Transverse colon (tissue), 4 donors: Measurements from ENCODE around the gene SNAI3. TPM values are rescaled to one million over a fixed set of nuclear protein-coding genes. Genes with fewer than 3 reads are reported as not detected.
A peak's percentile ranks its signal among the peaks of the same experiment; 100 is the strongest.

Experiments used
- DNase-seq: peaks from one replicate; pipeline ENCODE4 v3.0.0-alpha.2; 2019
- H3K27ac ChIP-seq, 4 donors: fragments of 200-600 bp; sonication (generic); 2 replicates each; pipeline ENCODE4 v1.5.1; 2016 to 2018; ENCODE audit warnings: inconsistent platforms in 4 of 4
- H3K27me3 ChIP-seq: fragments of 200-600 bp; sonication (generic); 2 replicates; pipeline ENCODE4 v1.5.1; 2017; ENCODE audit warnings: inconsistent platforms
- H3K36me3 ChIP-seq, 4 donors: fragments of 200-600 bp; sonication (generic); 2 replicates each; pipeline ENCODE4 v1.5.1; 2017 to 2019; ENCODE audit warnings: inconsistent platforms in 4 of 4
- H3K4me1 ChIP-seq, 4 donors: fragments of 200-600 bp; sonication (generic); 2 replicates each; pipeline ENCODE4 v1.5.1; 2017 to 2020; ENCODE audit warnings: inconsistent platforms in 4 of 4
- H3K4me3 ChIP-seq, 4 donors: fragments of 200-600 bp; sonication (generic); 1 replicate in 1 of 4; 2 replicates in 3 of 4; pipeline versions ENCODE4 v1.5.1 to v1.6.1; 2017 to 2019; ENCODE audit warnings: inconsistent platforms in 4 of 4
- H3K9me3 ChIP-seq, 2 donors: fragments of 200-600 bp; sonication (generic); 2 replicates each; pipeline ENCODE4 v1.5.1; 2017 to 2019; ENCODE audit warnings: inconsistent platforms in 2 of 2
- EP300 ChIP-seq: sonication (generic); formaldehyde crosslinking; IDR thresholded peaks from one replicate; pipeline ENCODE4 v1.6.1; 2017; ENCODE audit warnings: antibody characterized with exemption, low read depth
- POLR2A ChIP-seq: fragments of 450-650 bp; IDR thresholded peaks from one replicate; pipeline ENCODE4 v1.6.1; 2016; ENCODE audit warnings: antibody characterized with exemption, mild to moderate bottlenecking, moderate library complexity
- POLR2AphosphoS5 ChIP-seq, 3 donors: sonication (generic); formaldehyde crosslinking; IDR thresholded peaks; one replicate each; pipeline ENCODE4 v1.6.1; 2016; ENCODE audit warnings: antibody characterized with exemption in 3 of 3
- WGBS, 2 donors: methylation state at CpG; one replicate each; pipeline ENCODE4 v1.1.5; 2018; ENCODE audit warnings: low coverage in 1 of 2; 5-methylcytosine and 5-hydroxymethylcytosine counted together
- in situ Hi-C, 4 donors: fragments of 200-750 bp; cut with MboI; loops; one replicate each; pipeline versions ENCODE4 v1.15.0 to v1.15.1; 2017; ENCODE audit warnings: low sequenced_read_pairs in 3 of 4, low pct_ligation_motif_present in 1 of 4, low pct_unique_long_range_greater_than_20kb in 1 of 4
- intact Hi-C: fragments of 100-400 bp; cut with DNase I; formaldehyde crosslinking; loops from one replicate; pipeline ENCODE4 v1.15.1; 2023; ENCODE audit warnings: low total_unique reads
- total RNA-seq, 4 donors: library from RNA; depleted of rRNA; stranded (reverse); fragments of >200 nt; gene quantifications; one replicate each; pipeline ENCODE4 v1.1.0, GENCODE V29; 2016
- TF ChIP-seq, protein P1 (sequence below), 5 experiments: fragments of 200-600 bp in 3 of 5; fragments of 450-650 bp in 2 of 5; sonication (generic) in 3 of 5; IDR thresholded peaks; 1 replicate in 2 of 5; 2 replicates in 3 of 5; pipeline ENCODE4 v1.5.1; 2016 to 2017; ENCODE audit warnings: antibody characterized with exemption in 5 of 5, inconsistent platforms in 3 of 5, mild to moderate bottlenecking in 2 of 5, moderate library complexity in 1 of 5

SNAI3 gene
- total RNA-seq, 4 donors from 2014 or later, result 0.27 to 2.9 (median 0.75) TPM; not detected in 1

DNA sequence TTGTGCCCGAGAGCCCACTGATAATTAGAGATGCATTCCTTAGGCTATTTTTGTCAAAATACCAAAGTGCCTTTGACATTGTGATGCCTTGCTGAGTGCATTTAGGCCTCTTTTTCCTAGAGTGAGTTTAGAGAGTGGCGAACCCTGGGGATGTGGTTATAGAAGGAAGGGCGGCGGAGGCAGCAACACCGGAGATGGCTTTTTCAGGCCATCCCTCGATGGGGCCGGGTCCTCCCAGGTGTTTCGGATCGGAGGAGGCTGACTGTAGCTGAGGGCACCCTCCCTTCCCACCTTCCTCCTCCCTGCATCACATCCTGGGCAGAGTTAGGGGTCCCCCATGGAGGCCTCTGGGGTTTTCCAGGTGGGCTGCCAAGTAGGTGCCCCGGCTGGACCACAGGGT is 6.6 kb upstream of the SNAI3 start:
- no peak for DNase-seq
- Histone ChIP-seq H3K27me3 (peaks cover 28% of the 10 kb centered on the region), H3K27ac (peak overlapping the region in 1 of 4 donors; percentile 25), H3K4me1 (peaks cover 0 to 16% (median 6%) of the 10 kb centered on the region in 4 donors), H3K4me3 (no peak overlapping the region), H3K9me3 (no peaks in the 10 kb centered on the region), H3K36me3 (peaks cover 0 to 4% (median 0%) of the 10 kb centered on the region in 4 donors)
- intact Hi-C loops (no loop called here), in situ Hi-C loops (no loop called here)
- WGBS, 2 donors, result 74% methylated on average over 10 of the region's 10 CpGs; no CpG with 5 or more reads in 1 of the 2 donors
- TF ChIP-seq POLR2AphosphoS5 (IDR thresholded peaks at IDR 0.05) (no peak), EP300 (no peak), POLR2A (no peak)
- TF ChIP-seq, protein P1, sequence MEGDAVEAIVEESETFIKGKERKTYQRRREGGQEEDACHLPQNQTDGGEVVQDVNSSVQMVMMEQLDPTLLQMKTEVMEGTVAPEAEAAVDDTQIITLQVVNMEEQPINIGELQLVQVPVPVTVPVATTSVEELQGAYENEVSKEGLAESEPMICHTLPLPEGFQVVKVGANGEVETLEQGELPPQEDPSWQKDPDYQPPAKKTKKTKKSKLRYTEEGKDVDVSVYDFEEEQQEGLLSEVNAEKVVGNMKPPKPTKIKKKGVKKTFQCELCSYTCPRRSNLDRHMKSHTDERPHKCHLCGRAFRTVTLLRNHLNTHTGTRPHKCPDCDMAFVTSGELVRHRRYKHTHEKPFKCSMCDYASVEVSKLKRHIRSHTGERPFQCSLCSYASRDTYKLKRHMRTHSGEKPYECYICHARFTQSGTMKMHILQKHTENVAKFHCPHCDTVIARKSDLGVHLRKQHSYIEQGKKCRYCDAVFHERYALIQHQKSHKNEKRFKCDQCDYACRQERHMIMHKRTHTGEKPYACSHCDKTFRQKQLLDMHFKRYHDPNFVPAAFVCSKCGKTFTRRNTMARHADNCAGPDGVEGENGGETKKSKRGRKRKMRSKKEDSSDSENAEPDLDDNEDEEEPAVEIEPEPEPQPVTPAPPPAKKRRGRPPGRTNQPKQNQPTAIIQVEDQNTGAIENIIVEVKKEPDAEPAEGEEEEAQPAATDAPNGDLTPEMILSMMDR (IDR thresholded peaks at IDR 0.05), result no peak

GRCh38 chr16:88691924-88692560 is 5.7 kb upstream of the SNAI3 start:
- peak overlapping the region in 2 of 4 donors; percentile 20 to 48 for H3K27ac ChIP-seq
- WGBS, 2 donors, result 40% methylated on average over 1 to 25 of the region's 26 CpGs
- H3K4me3 ChIP-seq, result no peak overlapping the region
- peak; percentile 63 for DNase-seq
- in situ Hi-C loops (no loop called here), intact Hi-C loops (no loop called here)
- peaks cover 0 to 1% (median 0%) of the 10 kb centered on the region in 4 donors for H3K36me3 ChIP-seq
- TF ChIP-seq EP300 (no peak), POLR2A (no peak), POLR2AphosphoS5 (IDR thresholded peaks at IDR 0.05) (no peak)
- TF ChIP-seq, protein P1 (IDR thresholded peaks at IDR 0.05), result no peak
- no peaks in the 10 kb centered on the region for H3K9me3 ChIP-seq
- peaks cover 36% of the 10 kb centered on the region for H3K27me3 ChIP-seq
- H3K4me1 ChIP-seq, result peaks cover 0 to 22% (median 9%) of the 10 kb centered on the region in 4 donors

DNA sequence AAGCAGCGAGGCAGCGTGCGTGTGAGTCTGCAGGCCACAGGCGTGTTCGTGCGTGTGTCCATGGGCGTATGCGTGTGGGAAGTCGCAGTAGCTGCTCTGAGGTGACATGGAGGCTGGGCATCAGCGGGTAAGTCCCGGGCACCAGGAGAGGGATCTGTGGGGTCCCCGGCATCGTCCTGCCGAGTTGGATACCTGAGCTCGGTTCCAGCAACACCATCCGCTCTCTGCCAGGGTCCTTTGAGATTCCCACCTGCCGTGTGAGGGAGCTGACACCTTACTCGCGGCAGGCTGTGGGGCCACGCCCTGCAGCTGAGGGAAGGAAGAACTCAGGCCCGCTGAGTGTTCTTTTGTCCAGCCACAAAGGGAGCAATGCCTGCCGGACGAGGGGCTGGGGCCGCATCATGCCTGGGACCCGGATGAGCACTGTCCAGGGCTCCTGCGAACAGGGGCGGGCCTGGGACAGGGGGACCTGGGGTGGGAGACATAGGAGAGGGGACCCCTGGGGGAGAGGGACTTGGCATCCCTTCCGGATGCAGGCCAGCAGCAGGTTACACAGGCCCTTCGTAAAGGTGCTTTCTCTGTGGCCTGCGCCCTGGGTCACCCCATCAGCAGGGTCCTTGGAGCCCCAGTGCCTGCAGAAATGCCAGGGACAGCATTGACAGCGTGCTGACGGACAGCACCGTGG is 5.0 kb upstream of the SNAI3 start:
- DNase-seq, result no peak
- H3K9me3 ChIP-seq, result no peaks in the 10 kb centered on the region
- H3K36me3 ChIP-seq, result no peaks in the 10 kb centered on the region
- TF ChIP-seq POLR2A, result no peak
- TF ChIP-seq POLR2AphosphoS5 (IDR thresholded peaks at IDR 0.05), result no peak
- 80 to 91% methylated on average over 3 to 16 of the region's 33 CpGs for WGBS, 2 donors
- H3K27ac ChIP-seq, result peak overlapping the region in 1 of 4 donors; percentile 48
- peaks cover 0 to 29% (median 15%) of the 10 kb centered on the region in 4 donors for H3K4me1 ChIP-seq
- no peak overlapping the region for H3K4me3 ChIP-seq
- peaks cover 41% of the 10 kb centered on the region for H3K27me3 ChIP-seq
- in situ Hi-C loops, result no loop called here
- intact Hi-C loops, result no loop called here

GRCh38 chr16:88690341-88691128 is 4.2 kb upstream of the SNAI3 start:
- in situ Hi-C loops (no loop called here), intact Hi-C loops (no loop called here)
- Histone ChIP-seq H3K9me3 (no peaks in the 10 kb centered on the region), H3K4me1 (peaks cover 0 to 36% (median 18%) of the 10 kb centered on the region in 4 donors), H3K27ac (no peak overlapping the region), H3K36me3 (no peaks in the 10 kb centered on the region), H3K4me3 (no peak overlapping the region), H3K27me3 (peaks cover 49% of the 10 kb centered on the region)
- TF ChIP-seq, protein P1 (IDR thresholded peaks at IDR 0.05), result no peak
- TF ChIP-seq POLR2A (no peak), POLR2AphosphoS5 (IDR thresholded peaks at IDR 0.05) (no peak), EP300 (no peak)
- 79% methylated on average over 21 of the region's 21 CpGs; no CpG with 5 or more reads in 1 of the 2 donors for WGBS, 2 donors
- no peak for DNase-seq
